HT1080 (cell line): ENCODE measurements around the gene NME2. TPM values are rescaled to one million over a fixed set of nuclear protein-coding genes. Genes with fewer than 3 reads are reported as not detected.
"Not testable (repeated sequence)": the region's sequence is repeated elsewhere in the genome, so short reads cannot be mapped to it uniquely, and the experiment has no call there.

Experiments used
- DNase-seq: peaks from one replicate; pipeline ENCODE4 v3.0.0-alpha.2; 2015; ENCODE audit warnings: low read depth
- polyA plus RNA-seq, 2 experiments: library from polyadenylated mRNA; depleted of rRNA; stranded (reverse); fragments of >200 nt; gene quantifications; 2 replicates each; pipeline ENCODE4 v1.2.3, GENCODE V29; 2015
- total RNA-seq: library from RNA; depleted of rRNA; stranded (reverse); fragments of >200 nt; shearing (Covaris generic); gene quantifications from 2 replicates; pipeline ENCODE4 v1.2.3, GENCODE V29; 2014; rRNA removed

The NME2 gene
- 903 and 1,057 TPM in 2 replicates for total RNA-seq
- polyA plus RNA-seq (2015; cell fraction: cytosol; rRNA removed) = 1,032 and 1,150 TPM in 2 replicates
- 253 and 287 TPM in 2 replicates for polyA plus RNA-seq (2015; cell fraction: nucleus; rRNA removed)

DNA sequence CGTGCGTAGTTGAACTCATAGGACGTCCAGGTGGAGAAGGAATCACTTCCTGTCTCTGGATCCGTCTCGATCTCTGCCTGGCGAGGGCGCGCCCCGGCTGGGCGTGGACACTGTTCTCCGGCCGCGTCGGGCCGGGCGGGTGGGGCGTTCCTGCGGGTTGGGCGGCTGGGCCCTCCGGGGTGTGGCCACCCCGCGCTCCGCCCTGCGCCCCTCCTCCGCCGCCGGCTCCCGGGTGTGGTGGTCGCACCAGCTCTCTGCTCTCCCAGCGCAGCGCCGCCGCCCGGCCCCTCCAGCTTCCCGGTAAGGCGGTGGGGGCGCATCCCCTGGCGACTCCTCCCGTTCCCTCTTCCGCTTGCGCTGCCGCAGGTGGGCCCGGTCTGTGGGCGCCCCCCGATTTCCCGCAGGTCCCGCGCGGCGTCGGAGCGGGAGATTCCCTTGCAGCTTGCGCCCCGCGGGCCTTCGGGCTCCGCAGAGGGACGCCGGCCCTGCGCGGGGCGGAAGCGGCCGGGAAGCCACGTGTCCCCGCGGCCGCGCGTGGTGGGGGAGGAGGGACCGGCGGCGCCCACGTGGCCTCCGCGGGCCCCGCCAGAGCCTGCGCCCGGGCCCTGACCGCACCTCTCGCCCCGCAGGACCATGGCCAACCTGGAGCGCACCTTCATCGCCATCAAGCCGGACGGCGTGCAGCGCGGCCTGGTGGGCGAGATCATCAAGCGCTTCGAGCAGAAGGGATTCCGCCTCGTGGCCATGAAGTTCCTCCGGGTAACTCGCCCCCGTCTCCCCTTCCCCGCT is at the start of gene NME2:
Gene NME2, plus strand, starts transcription at position 214 of the 789 bp plus-strand sequence. Its CDS starts 420 bp downstream, at position 634.
- peak; percentile 88 for DNase-seq

- no peak for DNase-seq
These were observed 47.6 kb upstream of the NME2 start for GRCh38 chr17:51118330-51119195.

DNA sequence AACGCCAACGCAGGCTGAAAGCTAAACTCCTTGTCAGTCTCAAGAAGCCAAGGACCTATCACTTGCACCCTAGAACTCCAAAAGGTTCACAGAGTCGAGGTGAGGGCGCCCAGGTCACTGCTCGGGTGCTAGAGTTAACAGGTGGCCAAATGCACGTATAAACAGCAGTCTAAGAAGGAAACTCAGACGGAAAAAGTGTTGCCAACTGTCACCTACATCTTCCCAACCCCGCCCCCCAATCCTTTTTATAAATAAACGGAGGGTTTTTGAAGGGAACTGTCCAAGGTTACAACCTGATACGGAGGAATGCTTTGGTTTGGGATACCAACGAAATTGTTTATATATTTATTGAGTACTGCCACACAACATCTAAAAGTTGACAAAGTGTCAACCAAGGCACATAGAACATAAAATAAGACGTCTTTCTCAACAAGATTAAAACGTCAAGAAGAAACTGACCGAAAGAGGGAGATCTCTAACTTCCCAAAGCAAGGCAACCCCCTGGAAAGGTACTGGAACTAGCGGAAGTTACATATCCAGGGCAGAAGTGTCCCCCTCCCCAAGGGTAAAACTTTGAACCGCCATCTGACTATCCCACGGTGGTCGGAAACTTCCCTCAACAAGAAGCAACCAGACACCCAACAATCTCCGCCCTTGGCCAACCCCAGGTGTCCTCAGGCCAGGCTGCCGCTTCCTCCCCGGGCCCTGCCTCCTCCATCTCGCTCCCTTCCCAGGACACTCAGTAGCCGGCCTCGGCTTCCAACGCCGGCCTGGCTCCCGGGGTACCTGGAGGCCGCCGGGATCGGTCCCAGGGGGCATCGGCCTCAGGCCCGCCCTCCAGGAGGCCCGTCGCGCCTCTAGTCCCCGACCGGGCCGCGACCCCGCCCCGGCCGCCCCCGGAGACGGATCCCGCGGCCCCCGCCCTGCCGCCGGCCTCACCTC is 46.5 kb upstream of the NME2 start:
- DNase-seq = peak; percentile 52

DNA sequence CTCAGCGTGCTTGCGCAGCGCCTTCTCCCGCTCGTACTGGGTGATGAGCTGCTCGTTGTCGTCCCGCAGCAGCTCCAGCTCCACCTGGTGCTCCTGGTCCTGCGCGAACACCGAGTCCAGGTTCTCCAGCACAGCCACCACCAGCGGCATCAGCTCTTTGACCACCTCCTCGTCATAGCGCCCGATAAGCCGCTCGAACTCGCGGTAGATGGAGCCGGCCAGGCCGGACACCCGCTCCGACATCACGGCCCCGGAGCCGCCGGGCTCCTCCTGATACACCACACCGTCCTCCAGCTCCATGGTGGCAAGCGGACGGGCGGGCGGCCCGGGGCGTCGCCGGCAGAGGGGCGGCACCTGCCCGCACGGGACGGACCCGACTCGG is 45.9 kb upstream of the NME2 start:
- DNase-seq = peak; percentile 32

GRCh38 chr17:51120739-51121619 is 45.2 kb upstream of the NME2 start, which contains the start of gene SPAG9:
TSS of gene SPAG9 (minus strand) at chr17:51120868. CDS start at chr17:51120656, 212 bp downstream.
- peak; percentile 94 for DNase-seq

DNA sequence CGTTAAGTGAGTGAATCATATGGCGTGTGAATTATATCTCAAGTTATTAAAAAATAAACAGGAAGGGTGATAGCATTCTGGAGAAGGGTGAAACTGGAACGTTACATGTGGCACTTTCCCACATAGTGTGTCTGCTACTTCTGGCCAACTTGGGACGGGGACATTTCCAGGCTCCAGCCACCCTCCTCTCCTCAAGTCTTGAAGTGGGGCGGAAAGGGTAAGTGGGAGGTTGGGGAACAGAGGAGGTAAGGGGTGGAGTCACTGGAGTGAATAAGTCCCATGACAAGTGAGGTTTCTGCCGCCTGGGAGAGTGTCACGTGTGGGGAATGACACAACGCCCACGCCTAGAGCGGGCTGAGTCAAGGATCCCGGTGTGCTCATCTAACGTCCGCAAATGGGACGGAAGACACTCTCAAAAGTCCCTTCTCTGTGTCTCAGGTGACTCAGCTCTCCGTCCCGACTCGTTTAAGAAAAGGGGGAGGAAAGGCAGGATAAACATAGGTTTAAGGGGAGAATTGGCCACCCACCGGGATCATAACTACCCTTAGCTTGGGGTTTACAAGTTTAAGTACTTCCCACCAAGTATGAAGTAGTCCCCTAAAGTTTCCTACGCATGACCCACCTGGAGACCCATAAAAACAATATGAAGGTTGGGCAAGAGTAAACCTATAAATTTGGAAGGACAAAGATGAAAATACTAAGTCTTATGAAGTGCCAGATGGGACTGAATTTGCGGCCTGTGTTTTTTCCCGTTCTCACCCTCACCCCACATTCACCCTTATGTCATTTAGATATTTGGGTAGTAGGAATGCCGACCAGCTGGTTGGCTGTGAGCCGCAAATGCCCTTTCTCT is 44.4 kb upstream of the NME2 start:
- peak; percentile 97 for DNase-seq

- DNase-seq = not testable (repeated sequence)
These were observed 43.6 kb upstream of the NME2 start for GRCh38 chr17:51122473-51123115.

DNA sequence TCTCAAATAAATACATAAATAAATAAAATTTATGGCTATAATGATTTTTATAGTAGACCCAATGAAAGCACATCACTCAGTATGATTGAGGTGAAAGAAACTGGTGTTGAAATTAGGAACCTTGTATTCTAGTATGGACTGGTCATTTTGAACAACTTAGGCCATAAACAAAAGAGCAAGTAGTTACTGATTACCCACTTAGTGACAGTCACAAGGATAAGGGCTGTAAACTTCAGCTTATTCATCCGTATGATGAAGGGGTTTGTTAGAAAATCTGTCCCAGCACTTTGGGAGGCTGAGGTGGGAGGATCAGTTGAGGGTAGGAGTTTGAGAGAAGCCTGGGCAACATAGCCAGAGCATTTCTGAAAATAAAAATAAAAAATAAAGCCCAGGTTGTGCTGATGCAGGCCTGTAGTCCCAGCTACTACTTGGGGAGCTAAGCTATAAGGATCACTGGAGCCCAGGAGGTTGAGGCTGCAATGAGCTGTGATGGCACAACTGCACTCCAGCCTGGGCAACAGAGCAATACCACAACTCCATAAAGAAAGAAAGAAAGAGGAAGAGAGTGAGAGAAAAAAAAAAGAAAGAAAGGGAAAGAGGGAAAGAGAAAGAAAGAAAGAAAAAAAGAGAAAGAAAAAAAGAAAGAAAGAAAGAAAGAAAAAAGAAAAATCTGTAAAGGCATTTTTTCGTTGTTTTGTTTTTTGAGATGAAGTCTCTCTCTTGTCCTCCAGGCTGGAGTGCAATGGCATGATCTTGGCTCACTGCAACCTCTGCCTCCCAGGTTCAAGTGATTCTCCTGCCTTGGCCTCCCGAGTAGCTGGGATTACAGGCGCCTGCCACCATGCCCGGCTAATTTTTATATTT is 41.3 kb upstream of the NME2 start:
- DNase-seq = no peak

GRCh38 chr17:51128076-51128475 is 38.1 kb upstream of the NME2 start:
- no peak for DNase-seq

DNA sequence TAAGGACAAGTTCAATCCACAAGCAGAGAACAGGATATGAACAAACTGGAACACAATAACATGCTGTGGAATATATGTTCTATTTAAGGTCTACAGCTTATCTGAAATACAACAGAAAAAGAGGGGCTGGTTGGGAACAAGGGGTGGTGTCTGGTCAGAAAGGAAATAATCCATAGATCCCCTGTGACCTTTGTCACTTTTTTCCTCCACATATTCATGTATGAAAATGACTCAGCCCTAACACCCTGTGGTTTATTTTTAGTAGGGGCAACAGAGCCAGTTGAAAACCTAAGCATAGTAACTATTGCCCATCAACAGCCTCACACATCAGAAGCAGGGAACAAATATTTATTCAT is 33.3 kb upstream of the NME2 start:
- peak; percentile 33 for DNase-seq

GRCh38 chr17:51133365-51133764 is 32.8 kb upstream of the NME2 start:
- DNase-seq = no peak

GRCh38 chr17:51135956-51136355 is 30.3 kb upstream of the NME2 start:
- DNase-seq = no peak

- DNase-seq = no peak
These were observed 23.6 kb upstream of the NME2 start for GRCh38 chr17:51142597-51142996.

GRCh38 chr17:51144266-51145022 is 21.8 kb upstream of the NME2 start:
- no peak for DNase-seq

GRCh38 chr17:51147650-51148049 is 18.6 kb upstream of the NME2 start:
- DNase-seq = no peak

GRCh38 chr17:51149163-51149562 is 17.0 kb upstream of the NME2 start:
- no peak for DNase-seq

- DNase-seq = no peak
These were observed 15.3 kb upstream of the NME2 start for GRCh38 chr17:51150932-51151331.
